Measurements from ENCODE around the gene KRTAP10-1.
"Not testable (repeated sequence)": the region's sequence is repeated elsewhere in the genome, so short reads cannot be mapped to it uniquely, and the experiment has no call there.

The KRTAP10-1 gene

GRCh38 chr21:44550807-44551206, 10.8 kb upstream of the KRTAP10-1 start:
- Histone ChIP-seq H3K4me3 (no peak overlapping the region), H3K27ac (no peak overlapping the region)

- H3K27ac ChIP-seq, H3K4me3 ChIP-seq: not testable (repeated sequence)
These were observed 10.3 kb upstream of the KRTAP10-1 start for GRCh38 chr21:44550285-44550684.

- no peak overlapping the region for H3K4me3 ChIP-seq
- H3K27ac ChIP-seq, result peak overlapping the region in 2 of 21 experiments; percentile 27 to 63
These were observed 9.7 kb upstream of the KRTAP10-1 start for GRCh38 chr21:44549525-44550211.

- Histone ChIP-seq H3K27ac (peak overlapping the region in 2 of 21 experiments; percentile 27 to 63), H3K4me3 (peak overlapping the region in 1 of 7 experiments; percentile 4)
These were observed 8.9 kb upstream of the KRTAP10-1 start for GRCh38 chr21:44548922-44549321.

GRCh38 chr21:44548381-44548780, 8.4 kb upstream of the KRTAP10-1 start:
- no peak overlapping the region for H3K4me3 ChIP-seq

GRCh38 chr21:44547656-44548331, 7.8 kb upstream of the KRTAP10-1 start:
- peak overlapping the region in 3 of 21 experiments; percentile 26 to 63 (median 58) for H3K27ac ChIP-seq
- no peak overlapping the region for H3K4me3 ChIP-seq

More at GRCh38 chr21:44548381-44548780, 8.4 kb upstream of the KRTAP10-1 start:
- peak overlapping the region in 2 of 21 experiments; percentile 27 to 63 for H3K27ac ChIP-seq

- no peak overlapping the region for H3K27ac ChIP-seq
- no peak overlapping the region for H3K4me3 ChIP-seq
These were observed 4.6 kb upstream of the KRTAP10-1 start for GRCh38 chr21:44544566-44544965.

- H3K4me3 ChIP-seq, result no peak overlapping the region
- no peak overlapping the region for H3K27ac ChIP-seq
These were observed 2.7 kb upstream of the KRTAP10-1 start for GRCh38 chr21:44542716-44543115.

- Histone ChIP-seq H3K27ac (no peak overlapping the region), H3K4me3 (no peak overlapping the region)
These were observed 820 bp upstream of the KRTAP10-1 start for GRCh38 chr21:44540741-44541288.

- H3K4me3 ChIP-seq, result no peak overlapping the region
- no peak overlapping the region for H3K27ac ChIP-seq
These were observed 949 bp downstream of the KRTAP10-1 start for GRCh38 chr21:44539046-44539445.

- H3K27ac ChIP-seq, result no peak overlapping the region
These were observed 1.8 kb downstream of the KRTAP10-1 start for GRCh38 chr21:44537930-44538911.

GRCh38 chr21:44535963-44536362, 4.0 kb downstream of the KRTAP10-1 start:
- no peak overlapping the region for H3K4me3 ChIP-seq
- no peak overlapping the region for H3K27ac ChIP-seq

More at GRCh38 chr21:44537930-44538911, 1.8 kb downstream of the KRTAP10-1 start:
- no peak overlapping the region for H3K4me3 ChIP-seq

- no peak overlapping the region for H3K4me3 ChIP-seq
These were observed 5.3 kb downstream of the KRTAP10-1 start for GRCh38 chr21:44534688-44535087.

GRCh38 chr21:44533891-44534627, 5.9 kb downstream of the KRTAP10-1 start:
- Histone ChIP-seq H3K27ac (no peak overlapping the region), H3K4me3 (no peak overlapping the region)

More at GRCh38 chr21:44534688-44535087, 5.3 kb downstream of the KRTAP10-1 start:
- no peak overlapping the region for H3K27ac ChIP-seq

GRCh38 chr21:44533121-44533890, 6.7 kb downstream of the KRTAP10-1 start:
- Histone ChIP-seq H3K4me3 (no peak overlapping the region), H3K27ac (no peak overlapping the region)

- H3K4me3 ChIP-seq, result no peak overlapping the region
- no peak overlapping the region for H3K27ac ChIP-seq
These were observed 7.3 kb downstream of the KRTAP10-1 start for GRCh38 chr21:44532712-44533111.

- Histone ChIP-seq H3K27ac (no peak overlapping the region), H3K4me3 (no peak overlapping the region)
These were observed 8.1 kb downstream of the KRTAP10-1 start for GRCh38 chr21:44531606-44532564.

Data from skin epidermis (tissue), 12 donors.